ENCODE measurements around the gene WDFY4.

Gene WDFY4

DNA sequence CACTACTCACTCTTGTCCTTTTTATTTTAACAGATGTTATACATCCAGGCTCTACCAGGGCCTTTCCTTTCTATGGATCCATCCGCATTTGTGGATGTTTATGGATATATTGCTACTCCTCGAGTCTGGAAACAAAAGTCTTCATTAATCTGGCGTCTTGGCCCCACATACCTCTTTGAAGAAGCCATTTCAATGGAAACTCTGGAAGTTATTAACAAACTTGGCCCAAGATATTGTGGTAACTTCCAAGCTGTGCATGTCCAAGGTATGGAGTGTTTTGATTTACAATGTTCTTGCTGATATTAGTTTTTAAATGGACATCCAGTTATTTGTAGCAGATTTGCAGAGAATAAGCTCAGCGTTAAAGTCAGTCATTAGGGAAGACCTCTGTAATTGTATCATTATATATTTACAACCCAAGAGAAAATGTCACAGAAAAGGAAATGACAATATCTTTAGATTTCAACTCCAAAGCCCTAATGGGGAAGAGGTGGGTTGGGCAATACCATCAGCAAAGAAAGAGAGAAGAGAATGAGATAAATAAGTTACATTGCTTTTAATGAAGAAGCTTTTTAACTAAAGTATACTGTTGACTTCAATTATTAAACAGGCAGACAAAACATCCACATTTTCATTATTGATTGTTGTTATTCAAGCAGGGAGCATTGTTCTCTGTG, 102.1 kb downstream of the WDFY4 start:
- TF ChIP-seq, protein P1, sequence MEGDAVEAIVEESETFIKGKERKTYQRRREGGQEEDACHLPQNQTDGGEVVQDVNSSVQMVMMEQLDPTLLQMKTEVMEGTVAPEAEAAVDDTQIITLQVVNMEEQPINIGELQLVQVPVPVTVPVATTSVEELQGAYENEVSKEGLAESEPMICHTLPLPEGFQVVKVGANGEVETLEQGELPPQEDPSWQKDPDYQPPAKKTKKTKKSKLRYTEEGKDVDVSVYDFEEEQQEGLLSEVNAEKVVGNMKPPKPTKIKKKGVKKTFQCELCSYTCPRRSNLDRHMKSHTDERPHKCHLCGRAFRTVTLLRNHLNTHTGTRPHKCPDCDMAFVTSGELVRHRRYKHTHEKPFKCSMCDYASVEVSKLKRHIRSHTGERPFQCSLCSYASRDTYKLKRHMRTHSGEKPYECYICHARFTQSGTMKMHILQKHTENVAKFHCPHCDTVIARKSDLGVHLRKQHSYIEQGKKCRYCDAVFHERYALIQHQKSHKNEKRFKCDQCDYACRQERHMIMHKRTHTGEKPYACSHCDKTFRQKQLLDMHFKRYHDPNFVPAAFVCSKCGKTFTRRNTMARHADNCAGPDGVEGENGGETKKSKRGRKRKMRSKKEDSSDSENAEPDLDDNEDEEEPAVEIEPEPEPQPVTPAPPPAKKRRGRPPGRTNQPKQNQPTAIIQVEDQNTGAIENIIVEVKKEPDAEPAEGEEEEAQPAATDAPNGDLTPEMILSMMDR (conservative IDR thresholded peaks at IDR 0.05; ENCODE audit: low read depth, low read length): no peak
- H4K20me1 ChIP-seq (ENCODE audit: insufficient read depth): no peaks in the 10 kb centered on the region
- H3K27ac ChIP-seq: no peak overlapping the region
- H3K27me3 ChIP-seq (ENCODE audit: insufficient read depth, low read depth): no peaks in the 10 kb centered on the region
- H3K4me2 ChIP-seq: no peak overlapping the region
- H3K36me3 ChIP-seq (ENCODE audit: insufficient read depth): no peaks in the 10 kb centered on the region
- no peak overlapping the region for H3K4me3 ChIP-seq (IDR thresholded peaks at IDR 0.05; ENCODE audit: insufficient read depth, low read depth, low read length)
- no peaks in the 10 kb centered on the region for H3K4me1 ChIP-seq (ENCODE audit: low read depth, poor library complexity, severe bottlenecking)
- no peaks in the 10 kb centered on the region for H3K79me2 ChIP-seq (ENCODE audit: insufficient read depth, low read depth)
- H3K9ac ChIP-seq: no peak overlapping the region
- no peak overlapping the region for H2AFZ ChIP-seq (ENCODE audit: low read depth)

- no peak overlapping the region for H3K9ac ChIP-seq
- H3K4me3 ChIP-seq (IDR thresholded peaks at IDR 0.05; ENCODE audit: insufficient read depth, low read depth, low read length): no peak overlapping the region
- H3K4me1 ChIP-seq (ENCODE audit: low read depth, poor library complexity, severe bottlenecking): no peaks in the 10 kb centered on the region
- H3K36me3 ChIP-seq (ENCODE audit: insufficient read depth): no peaks in the 10 kb centered on the region
- no peaks in the 10 kb centered on the region for H4K20me1 ChIP-seq (ENCODE audit: insufficient read depth)
- H3K27me3 ChIP-seq (ENCODE audit: insufficient read depth, low read depth): no peaks in the 10 kb centered on the region
- H3K27ac ChIP-seq: no peak overlapping the region
- TF ChIP-seq, protein P1 (conservative IDR thresholded peaks at IDR 0.05; ENCODE audit: low read depth, low read length): no peak
- H3K79me2 ChIP-seq (ENCODE audit: insufficient read depth, low read depth): no peaks in the 10 kb centered on the region
- H3K4me2 ChIP-seq: no peak overlapping the region
- no peak overlapping the region for H2AFZ ChIP-seq (ENCODE audit: low read depth)
Measured at GRCh38 chr10:48788554-48788953, 103.9 kb downstream of the WDFY4 start.

- Histone ChIP-seq H3K9ac (no peak overlapping the region), H3K4me1 (ENCODE audit: low read depth, poor library complexity, severe bottlenecking) (no peaks in the 10 kb centered on the region), H2AFZ (ENCODE audit: low read depth) (no peak overlapping the region), H3K4me2 (no peak overlapping the region), H3K27me3 (ENCODE audit: insufficient read depth, low read depth) (no peaks in the 10 kb centered on the region), H3K4me3 (IDR thresholded peaks at IDR 0.05; ENCODE audit: insufficient read depth, low read depth, low read length) (no peak overlapping the region), H3K27ac (no peak overlapping the region), H3K79me2 (ENCODE audit: insufficient read depth, low read depth) (no peaks in the 10 kb centered on the region), H4K20me1 (ENCODE audit: insufficient read depth) (no peaks in the 10 kb centered on the region), H3K36me3 (ENCODE audit: insufficient read depth) (no peaks in the 10 kb centered on the region)
- TF ChIP-seq, protein P1 (conservative IDR thresholded peaks at IDR 0.05; ENCODE audit: low read depth, low read length): no peak
Measured at GRCh38 chr10:48789486-48790456, 105.1 kb downstream of the WDFY4 start.

GRCh38 chr10:48790457-48791044, 105.9 kb downstream of the WDFY4 start:
- Histone ChIP-seq H3K4me1 (ENCODE audit: low read depth, poor library complexity, severe bottlenecking) (no peaks in the 10 kb centered on the region), H3K4me2 (no peak overlapping the region), H4K20me1 (ENCODE audit: insufficient read depth) (no peaks in the 10 kb centered on the region), H3K9ac (no peak overlapping the region), H3K4me3 (IDR thresholded peaks at IDR 0.05; ENCODE audit: insufficient read depth, low read depth, low read length) (no peak overlapping the region), H3K27ac (no peak overlapping the region), H2AFZ (ENCODE audit: low read depth) (no peak overlapping the region), H3K27me3 (ENCODE audit: insufficient read depth, low read depth) (no peaks in the 10 kb centered on the region), H3K36me3 (ENCODE audit: insufficient read depth) (no peaks in the 10 kb centered on the region), H3K79me2 (ENCODE audit: insufficient read depth, low read depth) (no peaks in the 10 kb centered on the region)
- TF ChIP-seq, protein P1 (conservative IDR thresholded peaks at IDR 0.05; ENCODE audit: low read depth, low read length): no peak

All from KMS-11 (cell line).